GM23338 (cell line): ENCODE measurements around the gene RNLS.

Experiments
- CTCF ChIP-seq, 2 experiments: fragments of 200-600 bp in 1 of 2; sonication (generic) in 1 of 2; conservative IDR thresholded peaks; 2 replicates each; pipeline versions ENCODE4 v1.5.1 to v1.6.1; 2016 to 2017; ENCODE audit warnings: antibody characterized with exemption in 2 of 2, low read depth in 2 of 2, mild to moderate bottlenecking in 2 of 2, moderate library complexity in 1 of 2
- EZH2 ChIP-seq: fragments of 200-600 bp; sonication (generic); IDR thresholded peaks from one replicate; pipeline ENCODE4 v1.8.0; 2017; ENCODE audit warnings: antibody characterized with exemption, mild to moderate bottlenecking, low read depth; ENCODE audit not compliant: unreplicated experiment
- NANOG ChIP-seq: IDR thresholded peaks from 2 replicates; pipeline ENCODE4 v1.6.1; 2016; ENCODE audit warnings: antibody characterized with exemption, borderline replicate concordance
- ZNF114 ChIP-seq: fragments of 250-450 bp; sonication (Bioruptor Pico); IDR thresholded peaks from 2 replicates; pipeline ENCODE4 v1.5.0; 2020; ENCODE audit warnings: mild to moderate bottlenecking, moderate library complexity
- TF ChIP-seq, protein P1 (sequence below): IDR thresholded peaks from one replicate; pipeline ENCODE4 v1.6.1; 2018; ENCODE audit warnings: antibody characterized with exemption; ENCODE audit not compliant: unreplicated experiment

DNA sequence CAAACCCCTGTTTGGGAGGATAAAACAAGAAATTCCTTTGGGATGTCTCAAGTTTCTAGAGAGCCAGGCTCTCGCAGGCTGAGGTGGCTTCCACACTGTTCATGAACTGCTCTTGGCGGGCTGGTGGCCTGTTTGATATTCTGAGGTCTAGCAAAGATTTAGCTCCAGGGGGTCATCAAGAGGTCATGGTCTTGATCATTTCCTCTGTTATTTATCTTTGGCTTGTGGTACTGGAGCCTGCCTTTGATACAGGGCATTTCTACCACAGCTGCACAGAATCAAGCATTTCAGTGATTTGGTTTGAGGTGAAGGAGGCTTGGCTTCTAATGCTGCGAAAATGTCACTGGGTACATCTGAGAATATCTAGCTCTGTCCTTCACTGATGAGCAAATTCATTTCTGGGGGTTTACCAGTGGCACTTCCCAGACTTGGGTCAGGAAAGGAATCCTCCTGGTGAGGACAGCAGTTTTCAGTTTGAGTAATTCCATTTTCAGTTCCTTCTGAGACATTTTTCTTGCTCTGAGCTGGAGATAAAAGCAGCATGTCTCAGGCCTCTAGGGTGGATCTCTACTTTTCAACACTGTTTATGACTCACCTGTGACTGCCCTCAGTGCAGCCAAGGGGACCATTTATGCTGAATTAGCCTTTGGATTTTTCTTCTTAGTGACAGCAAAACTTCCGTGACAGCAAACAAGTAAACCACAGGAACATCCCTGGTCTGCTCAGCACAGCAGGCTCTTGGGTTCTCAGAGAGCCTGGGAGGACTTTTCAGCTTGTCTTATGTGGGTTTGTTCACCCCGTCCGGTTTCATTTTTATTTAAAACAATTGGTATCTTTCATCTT, 312.0 kb downstream of the RNLS start:
- TF ChIP-seq CTCF (conservative IDR thresholded peaks at IDR 0.05; ENCODE audit: low read depth in 2 of 2): no peak
- TF ChIP-seq, protein P1, sequence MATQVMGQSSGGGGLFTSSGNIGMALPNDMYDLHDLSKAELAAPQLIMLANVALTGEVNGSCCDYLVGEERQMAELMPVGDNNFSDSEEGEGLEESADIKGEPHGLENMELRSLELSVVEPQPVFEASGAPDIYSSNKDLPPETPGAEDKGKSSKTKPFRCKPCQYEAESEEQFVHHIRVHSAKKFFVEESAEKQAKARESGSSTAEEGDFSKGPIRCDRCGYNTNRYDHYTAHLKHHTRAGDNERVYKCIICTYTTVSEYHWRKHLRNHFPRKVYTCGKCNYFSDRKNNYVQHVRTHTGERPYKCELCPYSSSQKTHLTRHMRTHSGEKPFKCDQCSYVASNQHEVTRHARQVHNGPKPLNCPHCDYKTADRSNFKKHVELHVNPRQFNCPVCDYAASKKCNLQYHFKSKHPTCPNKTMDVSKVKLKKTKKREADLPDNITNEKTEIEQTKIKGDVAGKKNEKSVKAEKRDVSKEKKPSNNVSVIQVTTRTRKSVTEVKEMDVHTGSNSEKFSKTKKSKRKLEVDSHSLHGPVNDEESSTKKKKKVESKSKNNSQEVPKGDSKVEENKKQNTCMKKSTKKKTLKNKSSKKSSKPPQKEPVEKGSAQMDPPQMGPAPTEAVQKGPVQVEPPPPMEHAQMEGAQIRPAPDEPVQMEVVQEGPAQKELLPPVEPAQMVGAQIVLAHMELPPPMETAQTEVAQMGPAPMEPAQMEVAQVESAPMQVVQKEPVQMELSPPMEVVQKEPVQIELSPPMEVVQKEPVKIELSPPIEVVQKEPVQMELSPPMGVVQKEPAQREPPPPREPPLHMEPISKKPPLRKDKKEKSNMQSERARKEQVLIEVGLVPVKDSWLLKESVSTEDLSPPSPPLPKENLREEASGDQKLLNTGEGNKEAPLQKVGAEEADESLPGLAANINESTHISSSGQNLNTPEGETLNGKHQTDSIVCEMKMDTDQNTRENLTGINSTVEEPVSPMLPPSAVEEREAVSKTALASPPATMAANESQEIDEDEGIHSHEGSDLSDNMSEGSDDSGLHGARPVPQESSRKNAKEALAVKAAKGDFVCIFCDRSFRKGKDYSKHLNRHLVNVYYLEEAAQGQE: no peak
- no peak for TF ChIP-seq EZH2
- no peak for TF ChIP-seq NANOG
- no peak for TF ChIP-seq ZNF114 (CRISPR knock-in tag)
